GM21576 (cell line): ENCODE measurements around the gene LRP1B.
"Not testable (repeated sequence)": the region's sequence is repeated elsewhere in the genome, so short reads cannot be mapped to it uniquely, and the experiment has no call there.

Experiments
- ATAC-seq: cut with Tn5 transposase; IDR thresholded peaks from one replicate; pipeline ENCODE4 v1.9.1; 2021; ENCODE audit warnings: mild to moderate bottlenecking, moderate library complexity; ENCODE audit not compliant: unreplicated experiment

The LRP1B gene

GRCh38 chr2:141199711-141200110 lies 931.1 kb downstream of the LRP1B start:
- ATAC-seq = no peak

GRCh38 chr2:141195087-141195486 lies 935.7 kb downstream of the LRP1B start:
- no peak for ATAC-seq

- no peak for ATAC-seq
These were observed 943.8 kb downstream of the LRP1B start for GRCh38 chr2:141187075-141187439.

- no peak for ATAC-seq
These were observed 944.3 kb downstream of the LRP1B start for GRCh38 chr2:141186413-141187074.

- ATAC-seq = no peak
These were observed 948.6 kb downstream of the LRP1B start for GRCh38 chr2:141182246-141182645.

- not testable (repeated sequence) for ATAC-seq
These were observed 961.7 kb downstream of the LRP1B start for GRCh38 chr2:141169117-141169516.

- no peak for ATAC-seq
These were observed 968.5 kb downstream of the LRP1B start for GRCh38 chr2:141162314-141162713.

- no peak for ATAC-seq
These were observed 979.1 kb downstream of the LRP1B start for GRCh38 chr2:141151611-141152286.

- no peak for ATAC-seq
These were observed 988.8 kb downstream of the LRP1B start for GRCh38 chr2:141142025-141142424.

- no peak for ATAC-seq
These were observed 993.6 kb downstream of the LRP1B start for GRCh38 chr2:141137122-141137693.

GRCh38 chr2:141133883-141134282 lies 996.9 kb downstream of the LRP1B start:
- ATAC-seq = no peak

- ATAC-seq = no peak
These were observed 1005.4 kb downstream of the LRP1B start for GRCh38 chr2:141125432-141125831.

- ATAC-seq = no peak
These were observed 1012.0 kb downstream of the LRP1B start for GRCh38 chr2:141118836-141119235.

GRCh38 chr2:141113301-141113700 lies 1017.5 kb downstream of the LRP1B start:
- no peak for ATAC-seq

- ATAC-seq = no peak
These were observed 1021.2 kb downstream of the LRP1B start for GRCh38 chr2:141109633-141110032.

GRCh38 chr2:141105763-141106162 lies 1025.1 kb downstream of the LRP1B start:
- no peak for ATAC-seq

GRCh38 chr2:141103216-141103615 lies 1027.6 kb downstream of the LRP1B start:
- ATAC-seq = no peak

- ATAC-seq = no peak
These were observed 1051.6 kb downstream of the LRP1B start for GRCh38 chr2:141079231-141079630.

GRCh38 chr2:141075753-141076152 lies 1055.1 kb downstream of the LRP1B start:
- no peak for ATAC-seq

- ATAC-seq = no peak
These were observed 1062.6 kb downstream of the LRP1B start for GRCh38 chr2:141068053-141068682.

- no peak for ATAC-seq
These were observed 1065.8 kb downstream of the LRP1B start for GRCh38 chr2:141065042-141065441.

- ATAC-seq = no peak
These were observed 1067.4 kb downstream of the LRP1B start for GRCh38 chr2:141063406-141063805.
